HepG2 (cell line): ENCODE measurements around the gene SIGLEC9. TPM values are rescaled to one million over a fixed set of nuclear protein-coding genes. Genes with fewer than 3 reads are reported as not detected.

Experiments
- ATAC-seq: fragments of 200-7000 bp; cut with Tn5 transposase; 3 replicates; pipeline ENCODE4 v1.9.1; 2020; ENCODE audit warnings: mild to moderate bottlenecking, moderate library complexity
- BruUV-seq: library from RNA; stranded (reverse); fragments of 400-500 nt; replicated peaks from 2 replicates; lab custom pipeline; 2021; lab: Mats Ljungman, UMichigan
- CTCF ChIA-PET: fragments of 300-600 bp; formaldehyde crosslinking; extraction: SDS; loops from one replicate; lab custom pipeline; 2021; ENCODE audit warnings: low total read pairs, inconsistent platforms, low intra/inter-chr PET ratio; lab: Yijun Ruan, JAX
- POLR2A ChIA-PET: fragments of 350-600 bp; sonication (Branson Sonifier 250); formaldehyde crosslinking; loops from one replicate; lab custom pipeline; 2020; ENCODE audit warnings: antibody characterized with exemption, inconsistent platforms; lab: Yijun Ruan, JAX
- DNase-seq: peaks from one replicate; pipeline ENCODE4 v3.0.0-alpha.2; 2015; ENCODE audit warnings: low spot score
- FAIRE-seq: peaks from 3 replicates; lab custom pipeline; 2011; peaks lifted over from hg19 to GRCh38; lab: Jason Lieb, UNC
- H2AFZ ChIP-seq: one replicate; pipeline ENCODE4 v1.6.1; 2011; ENCODE audit warnings: low read length, inconsistent platforms
- H3K27ac ChIP-seq: fragments of 300-600 bp; 3 replicates; pipeline ENCODE4 v1.8.0; 2011; ENCODE audit warnings: mixed run types, mild to moderate bottlenecking, mixed read lengths, low read length, inconsistent platforms; ENCODE audit not compliant: insufficient read depth; ENCODE audit errors: extremely low read length
- H3K27me3 ChIP-seq, 2 experiments: fragments of 200-600 bp in 1 of 2; 2 replicates in 1 of 2; 3 replicates in 1 of 2; pipeline versions ENCODE4 v1.6.0 to v1.8.0; 2011; ENCODE audit warnings: low read length in 2 of 2, mild to moderate bottlenecking in 2 of 2, moderate library complexity in 2 of 2, inconsistent platforms in 1 of 2; ENCODE audit not compliant: insufficient read depth in 2 of 2, control insufficient read depth in 1 of 2
- H3K36me3 ChIP-seq, 2 experiments: fragments of 200-600 bp in 1 of 2; replicated peaks in 1 of 2; 2 replicates in 1 of 2; 3 replicates in 1 of 2; pipeline versions ENCODE4 v1.5.1 to v1.8.0; 2011; ENCODE audit warnings: low read length in 2 of 2, inconsistent platforms in 1 of 2; ENCODE audit not compliant: insufficient read depth in 2 of 2, control insufficient read depth in 1 of 2
- H3K4me1 ChIP-seq: 2 replicates; pipeline ENCODE4 v1.5.1; 2012; ENCODE audit warnings: low read length, inconsistent platforms; ENCODE audit not compliant: insufficient read depth
- H3K4me2 ChIP-seq: 2 replicates; pipeline ENCODE4 v1.6.0; 2011; ENCODE audit warnings: low read depth, low read length, inconsistent platforms
- H3K4me3 ChIP-seq, 3 experiments: fragments of 200-600 bp in 1 of 3; sonication (generic), shearing (Covaris generic) in 1 of 3; replicated peaks in 1 of 3; 2 replicates each; pipeline ENCODE4 v1.5.1; 2011 to 2016; ENCODE audit warnings: low read length in 3 of 3, inconsistent platforms in 2 of 3, low read depth in 2 of 3, mild to moderate bottlenecking in 2 of 3, control low read depth in 1 of 3, mixed read lengths in 1 of 3; ENCODE audit not compliant: insufficient read depth in 1 of 3
- H3K79me2 ChIP-seq: one replicate; pipeline ENCODE4 v1.6.1; 2011; ENCODE audit warnings: low read length, inconsistent platforms; ENCODE audit not compliant: insufficient read depth
- H3K9ac ChIP-seq: 2 replicates; pipeline ENCODE4 v1.6.0; 2011; ENCODE audit warnings: mild to moderate bottlenecking, low read depth, low read length, inconsistent platforms; ENCODE audit not compliant: insufficient read depth
- H3K9me3 ChIP-seq: 2 replicates; pipeline ENCODE4 v1.5.1; 2012; ENCODE audit warnings: mild to moderate bottlenecking, low read length
- H4K20me1 ChIP-seq: 2 replicates; pipeline ENCODE4 v1.6.0; 2011; ENCODE audit warnings: inconsistent platforms, mild to moderate bottlenecking, low read length, moderate library complexity; ENCODE audit not compliant: insufficient read depth
- AKAP8 ChIP-seq: sonication (generic); formaldehyde crosslinking; IDR thresholded peaks from 2 replicates; pipeline ENCODE4 v1.5.1; 2020; ENCODE audit warnings: mild to moderate bottlenecking, missing genetic modification reagents
- ATF1 ChIP-seq: IDR thresholded peaks from 2 replicates; pipeline ENCODE4 v1.6.1; 2016; ENCODE audit warnings: mild to moderate bottlenecking, control low read depth
- ATF3 ChIP-seq: sonication (generic); formaldehyde crosslinking; IDR thresholded peaks from 2 replicates; pipeline ENCODE4 v1.4.0; 2020; ENCODE audit warnings: missing genetic modification reagents
- BRCA1 ChIP-seq: sonication (generic); formaldehyde crosslinking; IDR thresholded peaks from 2 replicates; pipeline ENCODE4 v1.4.0; 2020; ENCODE audit warnings: missing genetic modification reagents
- ESRRA ChIP-seq: sonication (generic); formaldehyde crosslinking; IDR thresholded peaks from 2 replicates; pipeline ENCODE4 v1.5.1; 2020; ENCODE audit warnings: mild to moderate bottlenecking, low read depth, missing genetic modification reagents
- GABPB1 ChIP-seq: IDR thresholded peaks from 2 replicates; pipeline ENCODE4 v1.6.1; 2016; ENCODE audit warnings: mild to moderate bottlenecking, missing genetic modification reagents, moderate library complexity, missing compliant biosample characterization
- HCFC1 ChIP-seq: fragments of 150-350 bp; IDR thresholded peaks from 2 replicates; pipeline ENCODE4 v1.6.1; 2014; ENCODE audit warnings: low read depth, low read length
- PRPF4 ChIP-seq: fragments of 200-400 bp; formaldehyde crosslinking; IDR thresholded peaks from 2 replicates; pipeline ENCODE4 v1.6.1; 2016; ENCODE audit warnings: low read length, low read depth; ENCODE audit not compliant: poor library complexity, severe bottlenecking
- SP1 ChIP-seq, 2 experiments: fragments of 450-650 bp in 1 of 2; sonication (generic) in 1 of 2; formaldehyde crosslinking in 1 of 2; IDR thresholded peaks; 2 replicates each; pipeline versions ENCODE4 v1.4.0 to v1.6.1; 2016 to 2020; ENCODE audit warnings: missing genetic modification reagents in 1 of 2
- TBX2 ChIP-seq: sonication (generic); formaldehyde crosslinking; IDR thresholded peaks from 2 replicates; pipeline ENCODE4 v1.5.0; 2020; ENCODE audit warnings: missing genetic modification reagents, mild to moderate bottlenecking, borderline replicate concordance
- TRIM22 ChIP-seq: fragments of 450-650 bp; IDR thresholded peaks from 2 replicates; pipeline ENCODE4 v1.6.1; 2017
- ZBTB25 ChIP-seq: IDR thresholded peaks from 2 replicates; pipeline ENCODE4 v1.6.1; 2018; ENCODE audit warnings: missing genetic modification reagents
- ZHX1 ChIP-seq: sonication (generic); formaldehyde crosslinking; IDR thresholded peaks from 2 replicates; pipeline ENCODE4 v1.8.1; 2022; ENCODE audit warnings: low read depth, mild to moderate bottlenecking, missing genetic modification reagents
- ZNF331 ChIP-seq: sonication (generic); formaldehyde crosslinking; IDR thresholded peaks from 2 replicates; pipeline ENCODE4 v1.4.0; 2020; ENCODE audit warnings: missing genetic modification reagents
- ZNF572 ChIP-seq: sonication (generic); formaldehyde crosslinking; IDR thresholded peaks from 2 replicates; pipeline ENCODE4 v1.5.1; 2020; ENCODE audit warnings: mild to moderate bottlenecking, missing genetic modification reagents
- ZNF766 ChIP-seq: sonication (generic); formaldehyde crosslinking; IDR thresholded peaks from 2 replicates; pipeline ENCODE4 v1.5.0; 2020; ENCODE audit warnings: missing genetic modification reagents, borderline replicate concordance
- WGBS: methylation state at CpG from one replicate; pipeline ENCODE4 v1.1.6; 2017; ENCODE audit warnings: low lambda C conversion rate; 5-methylcytosine and 5-hydroxymethylcytosine counted together
- in situ Hi-C: cut with HindIII; loops from 2 replicates; pipeline ENCODE4 v1.10.0; 2017; ENCODE audit warnings: low pct_unique_long_range_greater_than_20kb; ENCODE audit not compliant: extremely low pct_ligation_motif_present
- intact Hi-C: fragments of 100-400 bp; cut with micrococcal nuclease; formaldehyde crosslinking; loops from one replicate; pipeline ENCODE4 v1.10.0; 2022; ENCODE audit not compliant: unreplicated experiment
- polyA plus RNA-seq, 8 experiments: library from polyadenylated mRNA; depleted of rRNA in 3 of 8; stranded (reverse) in 7 of 8; unstranded in 1 of 8; fragments of >200 nt; fragmentation: Illumina TruSeq in 4 of 8; extraction: Trizol in 4 of 8; gene quantifications; 2 replicates each; pipeline versions ENCODE4 v1.2.1 to v1.2.3, GENCODE V29; 2011 to 2016; ENCODE audit warnings: low read depth in 4 of 8, missing spikeins in 1 of 8, mixed read lengths in 1 of 8; ENCODE audit not compliant: insufficient read depth in 1 of 8
- total RNA-seq, 5 experiments: library from RNA; depleted of rRNA; stranded (reverse); fragments of >200 nt; fragmentation: Illumina TruSeq; extraction: Trizol; gene quantifications; 2 replicates each; pipeline ENCODE4 v1.2.3, GENCODE V29; 2016; ENCODE audit warnings: low read depth in 1 of 5

The SIGLEC9 gene
- total and polyA plus RNA-seq, 2 of the 13 experiments (the other 11 are each of a cell fraction or from before 2014, with no cell fraction given), result not detected

GRCh38 chr19:51138549-51138979 is 13.9 kb downstream of the SIGLEC9 start:
- BruUV-seq, result no TSS peak

More at GRCh38 chr19:51138549-51138979, 13.9 kb downstream of the SIGLEC9 start:
- CTCF ChIA-PET, result no interaction called here
- Histone ChIP-seq H3K4me2 (no peak overlapping the region), H3K79me2 (no peaks in the 10 kb centered on the region), H3K27me3 (peaks cover 4 to 54% of the 10 kb centered on the region in 2 experiments; a peak in 4 of 5 replicates), H3K36me3 (no peaks in the 10 kb centered on the region), H3K9ac (no peak overlapping the region), H3K4me1 (no peaks in the 10 kb centered on the region), H2AFZ (no peak overlapping the region), H4K20me1 (no peaks in the 10 kb centered on the region), H3K4me3 (no peak overlapping the region), H3K9me3 (no peaks in the 10 kb centered on the region), H3K27ac (no peak overlapping the region)
- POLR2A ChIA-PET, result no interaction called here
- in situ Hi-C loops, result no loop called here
- ATAC-seq (no peak), FAIRE-seq (no peak), DNase-seq (no peak)
- TF ChIP-seq TRIM22 (no peak), ESRRA (no peak), ZNF572 (CRISPR knock-in tag) (no peak), AKAP8 (no peak), SP1 (IDR thresholded peaks at IDR 0.05) (no peak), SP1 (CRISPR knock-in tag; IDR thresholded peaks at IDR 0.05) (no peak), ATF1 (no peak), BRCA1 (CRISPR knock-in tag) (no peak), ZBTB25 (CRISPR knock-in tag) (no peak), GABPB1 (no peak), ZHX1 (CRISPR knock-in tag) (no peak), ZNF766 (CRISPR knock-in tag) (no peak), ATF3 (no peak), TBX2 (CRISPR knock-in tag) (no peak), HCFC1 (no peak), PRPF4 (no peak), ZNF331 (CRISPR knock-in tag) (no peak)
- intact Hi-C loops, result no loop called here
- 2% methylated on average over 3 of the region's 6 CpGs for WGBS
